SK-N-SH (cell line): ENCODE data around the gene ADAMTSL5. TPM values are rescaled to one million over a fixed set of nuclear protein-coding genes. Genes with fewer than 3 reads are reported as not detected.

ENCODE experiments used
- CTCF ChIA-PET: fragments of 300-600, 350-600 bp; formaldehyde crosslinking; extraction: SDS; loops from one replicate; lab custom pipeline; 2021; lab: Yijun Ruan, JAX
- POLR2A ChIA-PET: fragments of 350-600 bp; sonication (Branson Sonifier 250); formaldehyde crosslinking; extraction: SDS; loops from one replicate; lab custom pipeline; 2020; ENCODE audit warnings: antibody characterized with exemption, inconsistent platforms; lab: Yijun Ruan, JAX
- DNase-seq: peaks from one replicate; pipeline ENCODE4 v3.0.0; 2012
- H2AFZ ChIP-seq: fragments of 200-600 bp; sonication (generic); 2 replicates; pipeline ENCODE4 v1.8.1; 2016; ENCODE audit warnings: antibody characterized with exemption, mild to moderate bottlenecking, low read depth
- H3F3A ChIP-seq: fragments of 200-600 bp; sonication (generic); replicated peaks from 2 replicates; pipeline ENCODE3; 2016; ENCODE audit warnings: antibody characterized with exemption, mild to moderate bottlenecking; ENCODE audit not compliant: insufficient read depth
- H3K27ac ChIP-seq, 2 experiments: fragments of 200-500 bp in 1 of 2; fragments of 200-600 bp in 1 of 2; sonication (Bioruptor generic) in 1 of 2; sonication (generic), shearing (Covaris generic) in 1 of 2; 2 replicates each; pipeline versions ENCODE4 v1.5.1 to v1.6.1; 2014 to 2016; ENCODE audit warnings: low read depth in 2 of 2, inconsistent platforms in 1 of 2, low read length in 1 of 2, mild to moderate bottlenecking in 1 of 2, mixed read lengths in 1 of 2
- H3K27me3 ChIP-seq: fragments of 200-600 bp; sonication (generic), shearing (Covaris generic); 2 replicates; pipeline ENCODE4 v1.6.1; 2016; ENCODE audit warnings: mixed run types; ENCODE audit not compliant: insufficient read depth
- H3K36me3 ChIP-seq, 2 experiments: fragments of 200-500 bp in 1 of 2; fragments of 200-600 bp in 1 of 2; sonication (Bioruptor generic) in 1 of 2; sonication (generic) in 1 of 2; replicated peaks in 1 of 2; 2 replicates each; pipeline versions ENCODE3 to v1.5.1; 2014 to 2016; ENCODE audit warnings: low read length in 1 of 2, mild to moderate bottlenecking in 1 of 2; ENCODE audit not compliant: insufficient read depth in 2 of 2, control insufficient read depth in 1 of 2
- H3K4me1 ChIP-seq, 2 experiments: fragments of 200-500 bp in 1 of 2; fragments of 200-600 bp in 1 of 2; sonication (Bioruptor generic) in 1 of 2; sonication (generic), shearing (Covaris generic) in 1 of 2; 2 replicates each; pipeline versions ENCODE4 v1.5.1 to v1.6.1; 2014 to 2016; ENCODE audit warnings: low read depth in 1 of 2, low read length in 1 of 2, mixed run types in 1 of 2; ENCODE audit not compliant: insufficient read depth in 2 of 2, control insufficient read depth in 1 of 2
- H3K4me2 ChIP-seq: fragments of 200-600 bp; sonication (generic), shearing (Covaris generic); 2 replicates; pipeline ENCODE4 v1.6.1; 2017; ENCODE audit warnings: mixed run types
- H3K4me3 ChIP-seq, 2 experiments: fragments of 200-500 bp in 1 of 2; fragments of 200-600 bp in 1 of 2; sonication (Bioruptor generic) in 1 of 2; sonication (generic), shearing (Covaris generic) in 1 of 2; 2 replicates each; pipeline versions ENCODE4 v1.5.1 to v1.8.1; 2014 to 2016; ENCODE audit warnings: low read depth in 2 of 2, inconsistent platforms in 1 of 2, low read length in 1 of 2, mild to moderate bottlenecking in 1 of 2, mixed read lengths in 1 of 2, moderate library complexity in 1 of 2
- H3K79me2 ChIP-seq: fragments of 200-600 bp; sonication (generic); 2 replicates; pipeline ENCODE4 v1.8.1; 2017; ENCODE audit warnings: mild to moderate bottlenecking; ENCODE audit not compliant: insufficient read depth
- H3K9ac ChIP-seq: fragments of 200-600 bp; sonication (generic); 2 replicates; pipeline ENCODE4 v1.6.1; 2017; ENCODE audit warnings: mixed run types
- H3K9me2 ChIP-seq: fragments of 200-600 bp; sonication (generic); 2 replicates; pipeline ENCODE4 v1.6.1; 2017; ENCODE audit warnings: mixed run types
- H3K9me3 ChIP-seq: fragments of 200-600 bp; sonication (generic); 2 replicates; pipeline ENCODE4 v1.6.1; 2017; ENCODE audit warnings: mixed run types, mild to moderate bottlenecking, moderate library complexity
- H4K20me1 ChIP-seq: fragments of 200-600 bp; sonication (generic); 2 replicates; pipeline ENCODE4 v1.6.1; 2017; ENCODE audit warnings: mild to moderate bottlenecking, mixed run types; ENCODE audit not compliant: insufficient read depth
- ELF1 ChIP-seq: IDR thresholded peaks from 2 replicates; pipeline ENCODE4 v1.4.0; 2012
- EP300 ChIP-seq, 2 experiments: IDR thresholded peaks; 2 replicates each; pipeline versions ENCODE4 v1.4.0 to v1.6.1; 2012; ENCODE audit warnings: borderline replicate concordance in 1 of 2, low read depth in 1 of 2, low read length in 1 of 2
- FOXJ3 ChIP-seq: sonication (generic); formaldehyde crosslinking; IDR thresholded peaks from 2 replicates; pipeline ENCODE4 v1.5.1; 2020; ENCODE audit warnings: mild to moderate bottlenecking, missing genetic modification reagents
- FOXM1 ChIP-seq: IDR thresholded peaks from 2 replicates; pipeline ENCODE4 v1.4.0; 2012; ENCODE audit warnings: low read depth, mild to moderate bottlenecking
- GATA2 ChIP-seq: sonication (generic); formaldehyde crosslinking; IDR thresholded peaks from 2 replicates; pipeline ENCODE4 v1.5.0; 2020; ENCODE audit warnings: mild to moderate bottlenecking, missing genetic modification reagents
- IRF3 ChIP-seq: fragments of 150-350 bp; IDR thresholded peaks from 2 replicates; pipeline ENCODE4 v1.6.1; 2016; ENCODE audit warnings: mild to moderate bottlenecking, low read depth, low read length
- MAX ChIP-seq: IDR thresholded peaks from 2 replicates; pipeline ENCODE4 v1.4.0; 2012; ENCODE audit warnings: low read depth
- MEF2A ChIP-seq: IDR thresholded peaks from 2 replicates; pipeline ENCODE4 v1.4.0; 2012; ENCODE audit warnings: low read depth, borderline replicate concordance
- NFIC ChIP-seq: IDR thresholded peaks from 2 replicates; pipeline ENCODE4 v1.4.0; 2012; ENCODE audit warnings: borderline replicate concordance
- NRF1 ChIP-seq: IDR thresholded peaks from 2 replicates; pipeline ENCODE4 v1.6.1; 2012; ENCODE audit warnings: low read depth, mild to moderate bottlenecking, low read length
- POLR2AphosphoS5 ChIP-seq: IDR thresholded peaks from 2 replicates; pipeline ENCODE4 v1.6.1; 2012; ENCODE audit warnings: low read depth, low read length
- RAD21 ChIP-seq: IDR thresholded peaks from 2 replicates; pipeline ENCODE4 v1.6.1; 2012; ENCODE audit warnings: mild to moderate bottlenecking, low read length
- REST ChIP-seq: IDR thresholded peaks from 2 replicates; pipeline ENCODE4 v1.6.1; 2012; ENCODE audit warnings: mild to moderate bottlenecking, low read depth, low read length, moderate library complexity
- RFX5 ChIP-seq: IDR thresholded peaks from 2 replicates; pipeline ENCODE4 v1.6.1; 2012; ENCODE audit warnings: mild to moderate bottlenecking, improper control_type of control experiment, low read length
- RXRA ChIP-seq: IDR thresholded peaks from 2 replicates; pipeline ENCODE4 v1.4.0; 2012; ENCODE audit warnings: low read depth, mild to moderate bottlenecking, borderline replicate concordance
- SIN3A ChIP-seq: IDR thresholded peaks from 2 replicates; pipeline ENCODE4 v1.6.1; 2012; ENCODE audit warnings: low read depth, mild to moderate bottlenecking, low read length, moderate library complexity, borderline replicate concordance
- SMC3 ChIP-seq: IDR thresholded peaks from 2 replicates; pipeline ENCODE4 v1.6.1; 2012; ENCODE audit warnings: low read depth, low read length, improper control_type of control experiment
- USF1 ChIP-seq: IDR thresholded peaks from 2 replicates; pipeline ENCODE4 v1.4.0; 2012; ENCODE audit warnings: low read depth, borderline replicate concordance
- YY1 ChIP-seq: IDR thresholded peaks from 2 replicates; pipeline ENCODE4 v1.4.0; 2012; ENCODE audit warnings: low read depth, mild to moderate bottlenecking
- WGBS: methylation state at CpG from one replicate; pipeline ENCODE4 v1.1.6; 2017; ENCODE audit warnings: low lambda C conversion rate; 5-methylcytosine and 5-hydroxymethylcytosine counted together
- polyA plus RNA-seq, 3 experiments: library from polyadenylated mRNA; depleted of rRNA; stranded (reverse); fragments of >200 nt; gene quantifications; 2 replicates each; pipeline ENCODE4 v1.2.3, GENCODE V29; 2012

The ADAMTSL5 gene
- polyA plus RNA-seq, 1 of the 3 experiments (the other 2 are of a cell fraction): 5.7 TPM

- Histone ChIP-seq H3F3A (peaks cover 3% of the 10 kb centered on the region), H3K4me3 (no peak overlapping the region), H3K9me3 (no peaks in the 10 kb centered on the region), H3K27me3 (no peaks in the 10 kb centered on the region), H3K9me2 (no peaks in the 10 kb centered on the region), H4K20me1 (peaks cover 4% of the 10 kb centered on the region; the same call in 1 of the 2 replicates), H3K36me3 (peaks cover 0 to 22% of the 10 kb centered on the region in 2 experiments), H2AFZ (no peak overlapping the region), H3K79me2 (peaks cover 5% of the 10 kb centered on the region; the same call in 1 of the 2 replicates), H3K4me2 (no peak overlapping the region), H3K4me1 (no peaks in the 10 kb centered on the region), H3K27ac (no peak overlapping the region), H3K9ac (no peak overlapping the region)
- 94% methylated on average over 16 of the region's 70 CpGs for WGBS
- ChIA-PET POLR2A (interaction anchor here (0.9 to 1.4 kb wide), 2 partner anchors 22 to 30 kb away, joined by 3 to 5 read pairs; no protein-coding TSS in a partner anchor), CTCF (interaction anchor here (0.6 to 2.7 kb wide), 2 partner anchors 21 to 22 kb away, joined by 3 to 11 read pairs; no protein-coding TSS in a partner anchor)
- TF ChIP-seq REST (no peak), RAD21 (no peak), RXRA (no peak), GATA2 (no peak), IRF3 (no peak), ELF1 (no peak), EP300 (IDR thresholded peaks at IDR 0.05; ENCODE audit: borderline replicate concordance in 1 of 2, low read depth in 1 of 2, low read length in 1 of 2) (no peak)
- no peak for DNase-seq
Measured at GRCh38 chr19:1466461-1467214, 46.2 kb downstream of the ADAMTSL5 start.

- WGBS: 80% methylated on average over 3 of the region's 41 CpGs
- Histone ChIP-seq H3K79me2 (peaks cover 2% of the 10 kb centered on the region; the same call in 1 of the 2 replicates), H3F3A (peaks cover 3% of the 10 kb centered on the region), H3K4me3 (no peak overlapping the region), H3K9me3 (no peaks in the 10 kb centered on the region), H3K4me1 (no peaks in the 10 kb centered on the region), H3K9ac (no peak overlapping the region), H3K27ac (no peak overlapping the region), H3K9me2 (no peaks in the 10 kb centered on the region), H2AFZ (no peak overlapping the region), H3K4me2 (no peak overlapping the region), H4K20me1 (0 out of 2 replicates have a peak, but pooled peaks cover 4% of the 10 kb centered on the region), H3K36me3 (peaks cover 0 to 20% of the 10 kb centered on the region in 2 experiments), H3K27me3 (no peaks in the 10 kb centered on the region)
- ChIA-PET POLR2A (interaction anchor here (1.4 kb wide), 1 partner anchor 22 kb away, joined by 3 read pairs; no protein-coding TSS in a partner anchor), CTCF (interaction anchor here (0.6 to 1.2 kb wide), 2 partner anchors 12 to 21 kb away, joined by 3 read pairs; no protein-coding TSS in a partner anchor)
- no peak for DNase-seq
- TF ChIP-seq SMC3: no peak
- no peak for TF ChIP-seq FOXM1
- TF ChIP-seq USF1: no peak
- no peak for TF ChIP-seq RAD21
- TF ChIP-seq MEF2A: no peak
- TF ChIP-seq GATA2: no peak
- TF ChIP-seq FOXJ3 (CRISPR knock-in tag): no peak
- no peak for TF ChIP-seq POLR2AphosphoS5
- no peak for TF ChIP-seq YY1
- TF ChIP-seq ELF1: no peak
- TF ChIP-seq NFIC: no peak
- TF ChIP-seq SIN3A: no peak
- TF ChIP-seq RFX5: no peak
- no peak for TF ChIP-seq MAX
- TF ChIP-seq NRF1: no peak
Measured at GRCh38 chr19:1466018-1466460, 46.8 kb downstream of the ADAMTSL5 start.
